ENCODE measurements around the gene HSD17B10.

Gene HSD17B10

DNA sequence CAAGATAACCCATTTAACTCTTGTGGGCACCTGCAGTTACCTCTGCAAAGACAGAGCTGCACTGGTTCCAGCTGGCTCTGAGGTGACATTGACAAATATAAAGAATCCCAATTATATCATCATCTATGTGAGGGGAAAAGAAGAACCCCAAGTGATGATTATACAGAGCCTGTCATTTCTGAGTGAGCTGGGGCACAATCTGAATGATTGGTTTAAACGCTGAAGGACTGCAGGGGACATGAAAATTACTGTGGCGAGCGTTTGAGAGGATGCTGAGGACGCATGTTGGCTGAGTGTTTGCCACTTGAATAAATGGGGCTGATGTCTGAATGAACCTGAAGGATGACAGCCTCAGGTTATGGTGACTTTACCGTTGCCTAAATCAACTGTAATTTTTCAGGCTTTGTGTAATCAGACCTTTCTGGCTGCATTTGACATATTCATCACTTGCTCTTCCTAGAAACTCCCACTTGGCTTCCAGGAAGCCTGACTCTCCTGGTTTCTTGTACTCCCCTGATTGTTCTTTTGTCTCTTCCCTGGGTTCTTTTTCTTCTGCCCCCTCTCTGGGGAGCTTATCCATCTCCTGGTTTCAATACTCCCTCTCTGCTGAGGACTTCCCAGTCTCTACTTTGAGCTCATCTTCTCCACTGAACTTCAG lies 4.1 kb upstream of the HSD17B10 start:
- no peak for DNase-seq (ENCODE audit: extremely low spot score)
- no peak for TF ChIP-seq ELF4 (IDR thresholded peaks at IDR 0.05)
- TF ChIP-seq HDGF (IDR thresholded peaks at IDR 0.05; ENCODE audit: borderline replicate concordance) = no peak
- TF ChIP-seq FOXA1 (IDR thresholded peaks at IDR 0.05) = no peak
- TF ChIP-seq CTBP1 (IDR thresholded peaks at IDR 0.05; ENCODE audit: borderline replicate concordance) = no peak
- no peak for TF ChIP-seq FOXM1 (IDR thresholded peaks at IDR 0.05; ENCODE audit: borderline replicate concordance)
- no peak for TF ChIP-seq NFRKB (IDR thresholded peaks at IDR 0.05)

DNA sequence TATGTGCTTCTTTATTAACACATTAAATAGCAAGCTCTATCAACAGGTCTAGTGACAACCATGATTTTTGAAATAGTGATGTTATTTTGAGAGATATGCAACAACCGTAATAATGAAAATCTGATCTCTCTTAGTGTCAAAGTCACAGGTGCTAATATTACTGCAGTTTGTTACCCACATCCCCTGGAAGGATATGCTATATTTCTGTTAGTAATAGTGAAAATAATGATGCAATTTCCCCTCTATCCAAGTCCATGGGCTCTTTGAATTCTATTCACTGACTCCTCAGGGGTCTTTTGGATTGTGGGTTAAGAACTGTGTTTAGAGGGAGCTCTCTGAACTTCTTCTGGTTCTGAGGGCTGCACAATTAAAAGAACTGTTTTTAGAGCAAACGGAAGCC lies 3.0 kb upstream of the HSD17B10 start:
- CTCF ChIA-PET = interaction anchor here (0.8 to 2.4 kb wide), 7 partner anchors 9 to 125 kb away, joined by 3 to 8 read pairs (median 5); no protein-coding TSS in a partner anchor
- no peak for TF ChIP-seq SUZ12 (IDR thresholded peaks at IDR 0.05)
- DNase-seq (ENCODE audit: extremely low spot score) = no peak
- POLR2A ChIA-PET = interaction anchor here (5.2 kb wide), 1 partner anchor 14 kb away, joined by 40 read pairs; the partner anchor contains the start of genes RIBC1 and SMC1A

More for the DNA sequence above, 4.1 kb upstream of the HSD17B10 start:
- POLR2A ChIA-PET = interaction anchor here (5.2 kb wide), 1 partner anchor 15 kb away, joined by 40 read pairs; the partner anchor contains the start of genes RIBC1 and SMC1A
- CTCF ChIA-PET = interaction anchor here (0.7 kb wide), 1 partner anchor 10 kb away, joined by 4 read pairs; no protein-coding TSS in a partner anchor

DNA sequence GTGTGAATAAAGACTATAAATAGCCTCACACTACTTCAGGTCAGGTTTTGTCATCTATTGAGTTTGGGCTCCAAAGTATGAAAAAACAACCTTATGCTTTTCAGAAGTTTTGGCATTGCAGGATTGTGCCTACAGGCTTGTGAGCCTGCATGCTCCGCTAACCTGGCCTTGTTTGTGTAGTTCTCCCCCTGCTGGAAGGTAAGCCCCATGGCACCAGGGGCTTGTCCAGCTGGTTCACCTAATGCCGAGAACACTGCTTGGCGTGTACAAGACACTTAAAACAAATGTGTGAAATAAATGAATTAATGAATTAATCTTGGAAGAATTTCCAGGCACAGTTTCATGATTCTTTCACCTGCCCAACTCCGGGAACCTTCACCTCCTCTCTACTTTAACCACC lies 1.8 kb upstream of the HSD17B10 start:
- TF ChIP-seq TARDBP (IDR thresholded peaks at IDR 0.05) (no peak), HDGF (IDR thresholded peaks at IDR 0.05; ENCODE audit: borderline replicate concordance) (no peak), FOXK2 (IDR thresholded peaks at IDR 0.05) (no peak), SP1 (IDR thresholded peaks at IDR 0.05) (no peak), NFRKB (IDR thresholded peaks at IDR 0.05) (no peak), ZNF384 (IDR thresholded peaks at IDR 0.05) (no peak), LEF1 (IDR thresholded peaks at IDR 0.05; ENCODE audit: borderline replicate concordance) (no peak), CTBP1 (IDR thresholded peaks at IDR 0.05; ENCODE audit: borderline replicate concordance) (no peak), SUZ12 (IDR thresholded peaks at IDR 0.05) (no peak), FOXM1 (IDR thresholded peaks at IDR 0.05; ENCODE audit: borderline replicate concordance) (no peak), ARNT (IDR thresholded peaks at IDR 0.05) (no peak), L3MBTL2 (conservative IDR thresholded peaks at IDR 0.05) (no peak), BHLHE40 (IDR thresholded peaks at IDR 0.05; ENCODE audit: borderline replicate concordance) (no peak), FOXA1 (IDR thresholded peaks at IDR 0.05) (no peak), ELF4 (IDR thresholded peaks at IDR 0.05) (no peak)
- TF ChIP-seq, protein P1, sequence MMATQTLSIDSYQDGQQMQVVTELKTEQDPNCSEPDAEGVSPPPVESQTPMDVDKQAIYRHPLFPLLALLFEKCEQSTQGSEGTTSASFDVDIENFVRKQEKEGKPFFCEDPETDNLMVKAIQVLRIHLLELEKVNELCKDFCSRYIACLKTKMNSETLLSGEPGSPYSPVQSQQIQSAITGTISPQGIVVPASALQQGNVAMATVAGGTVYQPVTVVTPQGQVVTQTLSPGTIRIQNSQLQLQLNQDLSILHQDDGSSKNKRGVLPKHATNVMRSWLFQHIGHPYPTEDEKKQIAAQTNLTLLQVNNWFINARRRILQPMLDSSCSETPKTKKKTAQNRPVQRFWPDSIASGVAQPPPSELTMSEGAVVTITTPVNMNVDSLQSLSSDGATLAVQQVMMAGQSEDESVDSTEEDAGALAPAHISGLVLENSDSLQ (IDR thresholded peaks at IDR 0.05) = no peak
- peak; percentile 80 for DNase-seq (ENCODE audit: extremely low spot score)
- ChIA-PET CTCF (interaction anchor here (0.5 to 2.4 kb wide), 10 partner anchors 9 to 417 kb away, joined by 3 to 8 read pairs (median 4); no protein-coding TSS in a partner anchor), POLR2A (interaction anchor here (1.0 to 5.2 kb wide), 2 partner anchors 13 to 15 kb away, joined by 3 to 40 read pairs; partner anchors contain the start of genes RIBC1 and SMC1A)

DNA sequence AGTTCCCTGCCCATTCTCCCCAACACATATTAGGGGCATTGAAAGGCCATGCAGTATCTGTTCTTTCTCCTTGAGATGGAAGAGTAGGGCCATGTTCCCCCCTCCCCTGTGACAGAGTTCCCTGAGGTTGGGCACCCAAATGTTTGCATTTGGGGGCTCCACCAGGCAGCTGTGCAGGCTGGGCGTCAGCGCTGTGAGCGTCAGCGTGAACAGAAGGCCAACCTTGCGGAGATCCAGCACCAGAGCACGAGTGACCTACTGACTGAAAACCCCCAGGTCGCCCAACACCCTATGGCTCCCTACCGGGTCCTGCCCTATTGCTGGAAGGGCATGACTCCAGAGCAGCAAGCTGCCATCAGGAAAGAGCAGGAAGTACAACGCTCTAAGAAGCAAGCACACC lies 3.9 kb downstream of the HSD17B10 start:
- TF ChIP-seq SUZ12 (IDR thresholded peaks at IDR 0.05) (no peak), FOXA1 (IDR thresholded peaks at IDR 0.05) (no peak), SP1 (IDR thresholded peaks at IDR 0.05) (no peak), L3MBTL2 (conservative IDR thresholded peaks at IDR 0.05) (no peak), ELF4 (IDR thresholded peaks at IDR 0.05) (no peak), ARNT (IDR thresholded peaks at IDR 0.05) (no peak), CTBP1 (IDR thresholded peaks at IDR 0.05; ENCODE audit: borderline replicate concordance) (no peak)
- TF ChIP-seq, protein P1 (IDR thresholded peaks at IDR 0.05) = no peak
- no peak for DNase-seq (ENCODE audit: extremely low spot score)
- POLR2A ChIA-PET = interaction anchor here (3.8 kb wide), 1 partner anchor 8 kb away, joined by 25 read pairs; the partner anchor contains the start of genes RIBC1 and SMC1A
- CTCF ChIA-PET = interaction anchor here (0.8 kb wide), 1 partner anchor 116 kb away, joined by 3 read pairs; no protein-coding TSS in a partner anchor

DNA sequence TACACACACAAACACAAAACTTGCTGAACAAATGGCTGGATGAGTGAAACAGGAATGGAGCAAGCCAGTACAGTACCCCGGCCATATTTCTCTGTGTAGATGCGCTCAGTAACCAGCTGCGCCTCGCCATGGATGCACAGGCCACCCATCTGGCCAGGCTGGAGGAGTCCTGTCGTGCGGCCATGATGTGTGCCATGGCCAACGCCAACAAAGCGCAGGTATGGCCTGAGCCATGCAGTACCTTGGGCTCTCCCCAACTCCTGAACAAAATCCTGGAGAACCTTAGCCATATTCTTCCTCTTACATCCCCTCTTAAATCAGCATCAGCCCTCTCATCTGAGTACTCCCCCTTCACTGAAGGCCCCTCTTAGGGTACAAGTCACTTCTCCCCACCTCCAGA lies 4.4 kb downstream of the HSD17B10 start:
- POLR2A ChIA-PET = no interaction called here
- TF ChIP-seq CTBP1 (IDR thresholded peaks at IDR 0.05; ENCODE audit: borderline replicate concordance) (no peak), SUZ12 (IDR thresholded peaks at IDR 0.05) (no peak), HDGF (IDR thresholded peaks at IDR 0.05; ENCODE audit: borderline replicate concordance) (no peak), FOXM1 (IDR thresholded peaks at IDR 0.05; ENCODE audit: borderline replicate concordance) (no peak), FOXA1 (IDR thresholded peaks at IDR 0.05) (no peak), SP1 (IDR thresholded peaks at IDR 0.05) (no peak), LEF1 (IDR thresholded peaks at IDR 0.05; ENCODE audit: borderline replicate concordance) (no peak), BHLHE40 (IDR thresholded peaks at IDR 0.05; ENCODE audit: borderline replicate concordance) (no peak), ZNF384 (IDR thresholded peaks at IDR 0.05) (no peak), NFRKB (IDR thresholded peaks at IDR 0.05) (no peak), FOXK2 (IDR thresholded peaks at IDR 0.05) (no peak), L3MBTL2 (conservative IDR thresholded peaks at IDR 0.05) (no peak)
- TF ChIP-seq, protein P1 (IDR thresholded peaks at IDR 0.05) = no peak
- CTCF ChIA-PET = no interaction called here
- DNase-seq (ENCODE audit: extremely low spot score) = no peak

DNA sequence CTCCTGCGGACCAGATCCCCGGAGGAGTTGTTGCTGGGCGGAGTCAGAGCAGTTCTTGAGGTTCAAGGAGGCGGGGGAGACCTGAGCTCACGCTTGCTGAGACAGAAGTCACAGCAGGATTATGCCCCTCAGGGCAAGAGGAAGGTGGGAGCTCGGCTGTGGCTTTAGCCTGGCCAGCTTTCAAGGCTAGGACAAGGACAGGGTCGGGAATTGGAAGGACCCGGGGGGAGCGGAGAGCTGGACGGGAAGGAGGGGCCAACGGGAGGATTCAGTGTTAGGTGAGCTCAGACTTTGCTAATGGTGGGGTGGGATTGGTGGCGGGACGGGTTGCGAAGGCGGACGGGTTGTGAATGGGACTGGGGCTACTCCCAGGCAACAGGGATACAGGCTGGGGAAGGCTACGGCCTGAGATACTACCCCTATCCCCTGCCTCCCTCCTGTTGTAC lies 11.3 kb downstream of the HSD17B10 start, which contains the start of gene RIBC1:
Gene RIBC1, plus strand, starts transcription at position 13 of the 446 bp plus-strand sequence. CDS start 3,404 bp downstream, outside the sequence.
- DNase-seq (ENCODE audit: extremely low spot score) = no peak
- TF ChIP-seq L3MBTL2 (conservative IDR thresholded peaks at IDR 0.05) (no peak), ELF4 (IDR thresholded peaks at IDR 0.05) (no peak), FOXM1 (IDR thresholded peaks at IDR 0.05; ENCODE audit: borderline replicate concordance) (no peak), FOXK2 (IDR thresholded peaks at IDR 0.05) (0 out of 2 replicates have a peak, but pooled peaks have one; percentile 39), SP1 (IDR thresholded peaks at IDR 0.05) (no peak), ARNT (IDR thresholded peaks at IDR 0.05) (no peak)
- TF ChIP-seq, protein P1 (IDR thresholded peaks at IDR 0.05) = no peak
- ChIA-PET CTCF (interaction anchor here (0.7 to 1.5 kb wide), 4 partner anchors 59 to 138 kb away, joined by 3 to 6 read pairs (median 4); no protein-coding TSS in a partner anchor), POLR2A (interaction anchor here (0.6 to 2.7 kb wide), 26 partner anchors 9 to 263 kb away, joined by 3 to 40 read pairs (median 7); partner anchors contain the start of genes HSD17B10, HUWE1, IQSEC2 and KDM5C)
